ENCODE measurements around the gene RAD51B.

GRCh38 chr14:68286667-68287066 lies 467.1 kb downstream of the RAD51B start:
- TF ChIP-seq CTCF (optimal IDR thresholded peaks at IDR 0.05 in 1 of 3, IDR thresholded peaks at IDR 0.05 in 1 of 3, conservative IDR thresholded peaks at IDR 0.05 in 1 of 3; ENCODE audit: extremely low read depth in 1 of 3, insufficient read depth in 2 of 3, low read length in 3 of 3): no peak
- no peak for TF ChIP-seq EZH2 (IDR thresholded peaks at IDR 0.05; ENCODE audit: low read length)

Measured in keratinocyte (primary cell).